BJ (cell line): ENCODE data around the gene ZSCAN25. TPM values are rescaled to one million over a fixed set of nuclear protein-coding genes. Genes with fewer than 3 reads are reported as not detected.

Source experiments
- CTCF ChIA-PET: fragments of 350-600 bp; formaldehyde crosslinking; extraction: SDS; loops from one replicate; lab custom pipeline; 2021; ENCODE audit warnings: antibody characterized with exemption, inconsistent platforms; lab: Yijun Ruan, JAX
- POLR2A ChIA-PET: fragments of 300-600 bp; sonication (Branson Sonifier 250); formaldehyde crosslinking; extraction: SDS; loops from one replicate; lab custom pipeline; 2021; ENCODE audit warnings: antibody characterized with exemption; lab: Charles Lee
- DNase-seq: peaks from one replicate; pipeline ENCODE4 v3.0.0-alpha.2; 2011; ENCODE audit warnings: low read depth
- H3K27me3 ChIP-seq: 2 replicates; pipeline ENCODE4 v1.6.0; 2011; ENCODE audit warnings: low read length; ENCODE audit not compliant: control insufficient read depth, insufficient read depth
- H3K36me3 ChIP-seq: 2 replicates; pipeline ENCODE4 v1.5.1; 2011; ENCODE audit warnings: low read length; ENCODE audit not compliant: control insufficient read depth, insufficient read depth
- H3K4me3 ChIP-seq: 2 replicates; pipeline ENCODE4 v1.5.1; 2011; ENCODE audit warnings: low read depth, mild to moderate bottlenecking, control low read depth, low read length
- CTCF ChIP-seq: IDR thresholded peaks from 2 replicates; pipeline ENCODE4 v1.5.1; 2011; ENCODE audit warnings: low read depth, mild to moderate bottlenecking, control low read depth, inconsistent platforms, low read length, moderate library complexity; ENCODE audit not compliant: insufficient read depth
- polyA plus RNA-seq: library from polyadenylated mRNA; depleted of rRNA; stranded (reverse); fragments of >200 nt; gene quantifications from 2 replicates; pipeline ENCODE4 v1.2.3, GENCODE V29; 2011

Gene ZSCAN25
- polyA plus RNA-seq, 1 experiment = 9.3 TPM

- Histone ChIP-seq H3K27me3 (no peaks in the 10 kb centered on the region), H3K4me3 (no peak overlapping the region), H3K36me3 (no peaks in the 10 kb centered on the region)
- no peak for TF ChIP-seq CTCF
- POLR2A ChIA-PET = no interaction called here
- DNase-seq = no peak
- CTCF ChIA-PET = interaction anchor here (1.2 kb wide), 1 partner anchor 9 kb away, joined by 4 read pairs; no protein-coding TSS in a partner anchor
These were observed 55.8 kb downstream of the ZSCAN25 start for GRCh38 chr7:99672573-99672972.

- CTCF ChIA-PET = no interaction called here
- H3K27me3 ChIP-seq = no peaks in the 10 kb centered on the region
- H3K36me3 ChIP-seq = no peaks in the 10 kb centered on the region
- POLR2A ChIA-PET = no interaction called here
- TF ChIP-seq CTCF = no peak
- no peak for DNase-seq
- no peak overlapping the region for H3K4me3 ChIP-seq
These were observed 58.4 kb downstream of the ZSCAN25 start for GRCh38 chr7:99674995-99675742.

GRCh38 chr7:99677013-99677647 is 60.4 kb downstream of the ZSCAN25 start:
- Histone ChIP-seq H3K36me3 (no peaks in the 10 kb centered on the region), H3K4me3 (no peak overlapping the region), H3K27me3 (no peaks in the 10 kb centered on the region)
- DNase-seq = no peak
- CTCF ChIA-PET = no interaction called here
- POLR2A ChIA-PET = no interaction called here
- no peak for TF ChIP-seq CTCF

- POLR2A ChIA-PET = no interaction called here
- Histone ChIP-seq H3K4me3 (no peak overlapping the region), H3K27me3 (no peaks in the 10 kb centered on the region), H3K36me3 (no peaks in the 10 kb centered on the region)
- CTCF ChIA-PET = no interaction called here
- TF ChIP-seq CTCF = no peak
- DNase-seq = no peak
These were observed 60.9 kb downstream of the ZSCAN25 start for GRCh38 chr7:99677648-99678045.

GRCh38 chr7:99679032-99679399 is 62.3 kb downstream of the ZSCAN25 start:
- ChIA-PET POLR2A (no interaction called here), CTCF (interaction anchor here (1.3 kb wide), 1 partner anchor 16 kb away, joined by 5 read pairs; no protein-coding TSS in a partner anchor)
- no peak for TF ChIP-seq CTCF
- Histone ChIP-seq H3K27me3 (no peaks in the 10 kb centered on the region), H3K36me3 (no peaks in the 10 kb centered on the region), H3K4me3 (no peak overlapping the region)
- no peak for DNase-seq
